Activated CD8-positive, alpha-beta memory T cell treated with anti-CD3 and anti-CD28 coated beads, Interleukin-2, amount 10 ng/mL, durations not matched to agents 7 days and 5 days (primary cell): ENCODE measurements around the gene CD33. TPM values are rescaled to one million over a fixed set of nuclear protein-coding genes. Genes with fewer than 3 reads are reported as not detected.
A peak's percentile ranks its signal among the peaks of the same experiment; 100 is the strongest.
"Not testable (repeated sequence)": the region's sequence is repeated elsewhere in the genome, so short reads cannot be mapped to it uniquely, and the experiment has no call there.

Experiments used
- ATAC-seq: fragments of 150-1000 bp; cut with Tn5 transposase; one replicate; pipeline ENCODE4 v1.10.0; 2021; ENCODE audit warnings: moderate library complexity
- CTCF ChIA-PET: fragments of 350-600 bp; sonication (Branson Sonifier 250); formaldehyde crosslinking; loops from one replicate; lab custom pipeline; 2021; ENCODE audit warnings: antibody characterized with exemption; lab: Charles Lee
- DNase-seq: peaks from one replicate; pipeline ENCODE4 v3.0.0-alpha.2; 2020
- H3K27ac Mint-ChIP-seq: one replicate; pipeline ENCODE4 v1.8.0; 2021; ENCODE audit warnings: mild to moderate bottlenecking, mixed read lengths
- H3K27me3 Mint-ChIP-seq: one replicate; pipeline ENCODE4 v1.8.0; 2021; ENCODE audit warnings: mixed read lengths
- H3K36me3 Mint-ChIP-seq: one replicate; pipeline ENCODE4 v1.8.0; 2021; ENCODE audit warnings: mild to moderate bottlenecking, mixed read lengths
- H3K4me1 Mint-ChIP-seq: one replicate; pipeline ENCODE4 v1.8.0; 2021; ENCODE audit warnings: mixed read lengths
- H3K4me3 Mint-ChIP-seq: one replicate; pipeline ENCODE4 v1.8.0; 2021; ENCODE audit warnings: mild to moderate bottlenecking, moderate library complexity, mixed read lengths
- H3K9me3 Mint-ChIP-seq: one replicate; pipeline ENCODE4 v1.8.0; 2022; ENCODE audit warnings: low read depth, mixed read lengths
- total RNA-seq, 2 experiments: library from RNA; stranded (reverse); gene quantifications; one replicate each; pipeline ENCODE4 v1.2.3, GENCODE V29; 2021

CD33 gene
- total RNA-seq, 2 experiments from 2014 or later = 0.96 to 6.2 TPM

DNA sequence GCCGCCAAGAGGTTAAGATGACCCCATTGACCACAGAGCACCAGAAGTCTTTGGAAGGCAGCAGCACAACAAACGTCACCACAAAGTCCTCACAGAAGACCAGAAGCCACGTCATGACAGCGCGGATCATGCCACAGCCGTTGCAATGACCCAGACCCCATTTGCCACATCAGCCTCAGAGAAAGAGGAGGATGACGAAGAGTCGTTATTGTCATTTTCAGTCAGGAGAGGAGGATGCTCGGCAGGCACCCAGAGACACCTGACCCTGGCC lies 29.6 kb upstream of the CD33 start:
- ATAC-seq = no peak
- no peak for DNase-seq
- CTCF ChIA-PET = interaction anchor here (1.4 to 4.4 kb wide), 2 partner anchors 65 to 71 kb away, joined by 3 to 28 read pairs; no protein-coding TSS in a partner anchor
- Mint-ChIP-seq H3K27ac (no peak overlapping the region), H3K9me3 (no peaks in the 10 kb centered on the region), H3K36me3 (no peaks in the 10 kb centered on the region), H3K4me1 (peaks cover 27% of the 10 kb centered on the region), H3K27me3 (peaks cover 7% of the 10 kb centered on the region), H3K4me3 (no peak overlapping the region)

DNA sequence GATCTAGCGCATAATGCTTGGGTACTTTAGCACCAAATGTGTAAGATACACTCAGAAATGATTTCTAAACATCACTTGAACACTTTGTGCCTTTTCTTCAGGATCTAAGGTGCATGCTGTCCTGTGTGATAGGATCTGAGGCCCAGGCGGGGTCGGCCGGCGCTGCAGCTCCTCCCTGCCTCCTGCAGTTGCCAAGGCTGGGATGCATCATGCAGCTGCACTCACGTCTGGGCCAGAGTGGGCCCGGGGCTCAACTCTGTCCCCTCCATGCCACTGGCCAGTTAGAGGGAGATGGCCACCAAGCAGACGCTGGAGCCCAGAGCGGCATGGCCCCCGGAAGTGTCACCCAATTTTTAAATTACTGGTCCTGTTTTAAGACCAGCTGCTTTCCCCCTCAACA lies 29.3 kb upstream of the CD33 start:
- Mint-ChIP-seq H3K27ac (no peak overlapping the region), H3K27me3 (peaks cover 11% of the 10 kb centered on the region), H3K4me1 (peaks cover 27% of the 10 kb centered on the region), H3K9me3 (no peaks in the 10 kb centered on the region), H3K36me3 (no peaks in the 10 kb centered on the region), H3K4me3 (no peak overlapping the region)
- no peak for ATAC-seq
- no peak for DNase-seq
- CTCF ChIA-PET = interaction anchor here (0.7 to 4.4 kb wide), 3 partner anchors 64 to 657 kb away, joined by 3 to 28 read pairs (median 3); no protein-coding TSS in a partner anchor

DNA sequence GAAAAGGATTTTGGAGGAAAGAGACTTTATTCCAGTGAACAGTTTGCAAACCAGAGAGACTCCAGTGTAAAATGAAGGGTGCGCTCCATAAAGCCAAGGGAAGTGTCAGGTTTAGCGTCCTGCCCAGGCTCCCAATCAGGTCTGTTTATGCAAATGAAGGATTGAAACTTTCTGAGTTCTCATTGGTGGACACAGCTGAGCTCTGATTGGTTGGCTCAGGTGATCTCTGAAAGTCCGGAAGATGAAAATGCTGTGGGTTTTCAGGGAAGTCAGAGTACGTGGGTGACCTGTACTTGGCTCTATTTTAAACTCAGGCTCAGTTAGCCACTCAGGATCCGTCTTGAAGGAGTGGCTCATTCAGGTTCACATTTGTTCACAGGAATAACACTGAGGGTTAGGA lies 28.7 kb upstream of the CD33 start:
- H3K4me1 Mint-ChIP-seq = peaks cover 27% of the 10 kb centered on the region
- no peak for ATAC-seq
- CTCF ChIA-PET = interaction anchor here (0.7 to 4.4 kb wide), 2 partner anchors 64 to 658 kb away, joined by 3 to 28 read pairs; no protein-coding TSS in a partner anchor

DNA sequence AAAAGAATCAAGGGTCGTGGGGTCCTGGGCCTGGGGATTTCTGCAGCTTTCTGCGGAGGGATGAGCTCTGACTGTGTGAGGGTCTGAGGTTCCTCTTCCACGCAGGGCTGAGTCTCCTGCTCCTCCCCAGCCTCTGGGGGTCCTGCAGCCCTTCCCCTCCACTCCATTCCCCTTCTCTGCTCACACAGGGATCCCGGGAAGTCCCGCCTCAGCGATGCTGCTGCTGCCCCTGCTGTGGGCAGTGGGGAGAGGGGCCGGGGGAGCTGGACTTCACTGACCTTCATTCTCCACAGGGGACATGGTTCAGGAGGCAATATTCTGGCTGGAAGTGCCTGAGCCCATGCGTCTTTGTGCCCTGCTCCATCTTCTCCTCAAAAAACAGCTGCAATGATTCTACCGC lies 26.2 kb upstream of the CD33 start:
- CTCF ChIA-PET = no interaction called here
- DNase-seq (no peak), ATAC-seq (no peak)
- Mint-ChIP-seq H3K4me3 (no peak overlapping the region), H3K36me3 (no peaks in the 10 kb centered on the region), H3K9me3 (no peaks in the 10 kb centered on the region), H3K27ac (no peak overlapping the region), H3K27me3 (peaks cover 27% of the 10 kb centered on the region), H3K4me1 (peaks cover 27% of the 10 kb centered on the region)

More for the DNA sequence above, 28.7 kb upstream of the CD33 start:
- peak; percentile 44 for DNase-seq
- no peak overlapping the region for H3K27ac Mint-ChIP-seq
- peaks cover 16% of the 10 kb centered on the region for H3K27me3 Mint-ChIP-seq
- no peaks in the 10 kb centered on the region for H3K36me3 Mint-ChIP-seq
- H3K9me3 Mint-ChIP-seq = no peaks in the 10 kb centered on the region
- no peak overlapping the region for H3K4me3 Mint-ChIP-seq

DNA sequence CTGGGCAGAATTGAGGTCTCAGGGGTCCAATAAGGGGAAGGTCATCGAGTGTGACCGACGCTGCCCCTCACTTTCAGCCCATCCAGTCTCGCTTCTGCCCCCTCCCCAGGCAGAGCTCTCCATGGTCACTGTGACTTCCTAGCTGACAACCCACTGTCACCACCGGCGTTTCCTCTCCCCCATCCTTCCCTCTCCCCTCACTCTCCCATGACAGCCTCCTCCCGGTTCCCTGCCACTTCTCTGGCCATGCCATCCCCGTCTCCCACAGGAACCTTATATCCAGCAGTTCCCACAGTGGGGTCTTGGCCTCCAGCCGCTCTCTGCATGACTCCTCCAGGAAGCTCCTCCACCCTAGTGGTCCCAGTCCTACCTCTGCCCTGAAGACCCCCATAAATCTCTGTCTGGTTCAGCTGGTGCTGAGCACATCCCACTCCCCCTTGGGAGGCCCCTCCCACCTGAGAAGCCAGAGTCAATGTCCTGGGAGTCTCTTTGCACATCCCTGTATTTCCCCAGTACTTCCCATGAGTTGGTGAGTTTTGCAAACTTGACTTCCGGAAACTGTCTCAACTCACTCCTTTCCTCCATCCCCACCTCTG lies 24.7 kb upstream of the CD33 start:
- Mint-ChIP-seq H3K27ac (no peak overlapping the region), H3K27me3 (peaks cover 39% of the 10 kb centered on the region), H3K36me3 (no peaks in the 10 kb centered on the region), H3K4me1 (peaks cover 17% of the 10 kb centered on the region), H3K9me3 (no peaks in the 10 kb centered on the region), H3K4me3 (no peak overlapping the region)
- DNase-seq (no peak), ATAC-seq (no peak)
- CTCF ChIA-PET = no interaction called here

DNA sequence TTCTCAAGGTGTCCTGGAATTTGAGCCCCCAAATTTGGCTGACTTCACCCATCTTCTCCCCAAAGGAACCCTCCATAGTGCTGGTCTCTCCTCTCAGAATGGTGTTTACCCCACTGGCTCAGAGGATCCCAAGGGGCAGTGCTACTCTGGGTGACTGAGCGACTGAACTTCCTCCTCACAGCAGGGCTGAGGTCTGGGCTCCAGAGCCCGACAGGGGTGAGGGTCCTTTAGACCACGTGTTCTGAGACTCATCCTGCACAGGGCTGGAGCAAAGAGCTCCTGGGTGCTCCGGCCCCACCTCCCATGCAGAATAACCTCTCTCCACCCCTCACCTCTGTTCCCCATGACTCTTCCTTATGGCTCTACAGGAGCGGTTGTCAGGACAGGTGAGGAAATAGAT lies 23.2 kb upstream of the CD33 start:
- H3K9me3 Mint-ChIP-seq = no peaks in the 10 kb centered on the region
- CTCF ChIA-PET = interaction anchor here (0.9 kb wide), 1 partner anchor 8 kb away, joined by 3 read pairs; no protein-coding TSS in a partner anchor
- H3K27me3 Mint-ChIP-seq = peaks cover 55% of the 10 kb centered on the region
- H3K4me3 Mint-ChIP-seq = no peak overlapping the region
- H3K27ac Mint-ChIP-seq = no peak overlapping the region
- DNase-seq = no peak
- no peaks in the 10 kb centered on the region for H3K36me3 Mint-ChIP-seq
- ATAC-seq = no peak
- peaks cover 2% of the 10 kb centered on the region for H3K4me1 Mint-ChIP-seq

DNA sequence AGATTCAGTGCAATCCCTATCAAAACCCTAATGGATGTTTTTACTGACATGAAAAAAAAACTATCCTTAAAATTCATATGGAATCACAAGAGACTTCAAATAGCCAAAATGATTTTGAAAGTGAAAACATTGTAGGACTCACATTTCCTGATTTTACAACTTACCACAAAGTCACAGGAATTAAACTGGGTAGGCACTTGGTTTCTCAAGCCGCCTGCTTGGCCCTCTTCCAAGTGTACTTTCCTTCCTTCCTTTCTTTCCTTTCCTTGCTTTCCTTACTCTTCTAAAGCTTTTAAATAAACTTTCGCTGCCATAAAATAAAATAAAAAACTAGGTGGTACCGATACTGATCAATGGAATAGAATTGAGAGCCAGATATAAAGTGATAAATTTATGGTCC lies 21.0 kb upstream of the CD33 start:
- CTCF ChIA-PET = interaction anchor here (1.1 kb wide), 1 partner anchor 56 kb away, joined by 3 read pairs; no protein-coding TSS in a partner anchor

DNA sequence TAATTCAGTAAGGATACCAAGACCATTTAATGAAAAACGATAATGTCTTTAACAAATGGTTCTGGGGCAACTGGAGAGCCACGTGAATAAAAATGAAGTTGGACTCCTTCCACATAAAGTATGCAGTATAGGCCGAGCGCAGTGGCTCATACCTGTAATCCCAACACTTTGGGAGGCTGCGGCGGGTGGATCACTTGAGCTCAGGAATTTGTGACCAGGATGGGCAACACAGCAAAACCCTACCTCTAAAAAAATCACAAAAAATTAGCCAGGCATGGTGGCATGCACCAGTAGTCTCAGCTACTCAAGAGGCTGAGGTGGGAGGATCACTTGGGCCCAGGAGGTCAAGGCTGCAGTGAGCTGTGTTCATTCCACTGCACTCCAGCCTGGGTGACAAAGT lies 20.6 kb upstream of the CD33 start:
- H3K27ac Mint-ChIP-seq = no peak overlapping the region
- peaks cover 14% of the 10 kb centered on the region for H3K4me1 Mint-ChIP-seq
- CTCF ChIA-PET = interaction anchor here (1.1 kb wide), 1 partner anchor 55 kb away, joined by 3 read pairs; no protein-coding TSS in a partner anchor
- ATAC-seq (no peak), DNase-seq (no peak)
- peaks cover 73% of the 10 kb centered on the region for H3K27me3 Mint-ChIP-seq
- H3K4me3 Mint-ChIP-seq = no peak overlapping the region
- no peaks in the 10 kb centered on the region for H3K9me3 Mint-ChIP-seq
- H3K36me3 Mint-ChIP-seq = no peaks in the 10 kb centered on the region

More for the DNA sequence above, 21.0 kb upstream of the CD33 start:
- Mint-ChIP-seq H3K4me3 (no peak overlapping the region), H3K27me3 (peaks cover 69% of the 10 kb centered on the region), H3K9me3 (no peaks in the 10 kb centered on the region), H3K27ac (no peak overlapping the region), H3K4me1 (peaks cover 14% of the 10 kb centered on the region), H3K36me3 (no peaks in the 10 kb centered on the region)
- no peak for DNase-seq
- no peak for ATAC-seq

DNA sequence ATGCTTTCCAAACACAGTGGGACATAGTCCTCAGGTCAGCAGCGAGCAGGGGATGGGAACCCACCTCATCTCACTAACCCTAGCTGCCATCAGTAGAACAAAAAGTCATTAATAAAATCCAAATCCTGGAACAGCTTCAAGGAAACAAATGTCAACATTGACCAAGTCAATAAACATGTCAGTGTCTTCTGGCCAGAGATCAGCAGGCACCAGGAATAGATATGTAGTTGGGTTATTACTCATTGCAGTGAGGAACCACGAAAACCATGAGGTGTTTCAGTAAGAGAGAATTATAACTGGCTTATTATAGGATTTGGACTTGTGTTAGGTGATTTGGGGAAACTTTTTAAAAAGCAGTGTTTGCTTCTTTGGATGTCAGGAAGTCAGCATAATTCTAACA lies 17.1 kb upstream of the CD33 start:
- no peaks in the 10 kb centered on the region for H3K9me3 Mint-ChIP-seq
- CTCF ChIA-PET = interaction anchor here (1.0 to 1.2 kb wide), 2 partner anchors 52 to 120 kb away, joined by 3 read pairs; no protein-coding TSS in a partner anchor
- H3K27me3 Mint-ChIP-seq = peaks cover 68% of the 10 kb centered on the region
- H3K36me3 Mint-ChIP-seq = no peaks in the 10 kb centered on the region
- peak; percentile 47 for ATAC-seq
- DNase-seq = no peak
- no peak overlapping the region for H3K27ac Mint-ChIP-seq
- H3K4me3 Mint-ChIP-seq = no peak overlapping the region
- peaks cover 24% of the 10 kb centered on the region for H3K4me1 Mint-ChIP-seq

DNA sequence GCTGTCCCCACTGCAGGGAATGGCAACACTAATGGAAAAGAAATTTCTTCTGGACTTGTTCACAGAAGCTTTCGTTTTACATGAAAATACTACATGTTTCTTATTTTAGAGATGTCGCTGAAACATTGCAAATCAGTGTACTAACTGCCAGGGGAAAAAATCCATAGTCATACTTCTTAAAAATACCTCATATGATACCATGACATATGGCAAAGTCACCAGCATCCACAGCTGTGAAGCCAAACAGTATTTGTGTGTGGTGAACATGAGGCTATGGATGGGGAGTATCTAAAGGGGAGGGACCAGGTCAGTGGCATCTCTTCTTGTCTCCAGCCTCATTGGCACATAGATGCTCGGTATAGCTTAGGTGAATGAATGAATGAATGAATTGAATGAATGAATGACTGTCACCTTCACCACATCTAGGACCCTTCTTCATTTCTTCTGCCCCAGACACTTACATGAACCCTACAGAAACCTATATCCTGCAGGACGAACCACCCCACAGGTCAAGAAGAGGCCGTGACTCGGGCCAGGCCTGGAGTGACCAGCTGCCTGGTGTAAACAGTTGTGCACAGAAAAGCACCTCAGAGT lies 14.6 kb upstream of the CD33 start:
- H3K27me3 Mint-ChIP-seq = peaks cover 52% of the 10 kb centered on the region
- H3K4me3 Mint-ChIP-seq = no peak overlapping the region
- no peaks in the 10 kb centered on the region for H3K36me3 Mint-ChIP-seq
- H3K27ac Mint-ChIP-seq = no peak overlapping the region
- ATAC-seq = no peak
- CTCF ChIA-PET = interaction anchor here (2.0 kb wide), 1 partner anchor 49 kb away, joined by 7 read pairs; no protein-coding TSS in a partner anchor
- no peaks in the 10 kb centered on the region for H3K9me3 Mint-ChIP-seq
- no peak for DNase-seq
- peaks cover 22% of the 10 kb centered on the region for H3K4me1 Mint-ChIP-seq

DNA sequence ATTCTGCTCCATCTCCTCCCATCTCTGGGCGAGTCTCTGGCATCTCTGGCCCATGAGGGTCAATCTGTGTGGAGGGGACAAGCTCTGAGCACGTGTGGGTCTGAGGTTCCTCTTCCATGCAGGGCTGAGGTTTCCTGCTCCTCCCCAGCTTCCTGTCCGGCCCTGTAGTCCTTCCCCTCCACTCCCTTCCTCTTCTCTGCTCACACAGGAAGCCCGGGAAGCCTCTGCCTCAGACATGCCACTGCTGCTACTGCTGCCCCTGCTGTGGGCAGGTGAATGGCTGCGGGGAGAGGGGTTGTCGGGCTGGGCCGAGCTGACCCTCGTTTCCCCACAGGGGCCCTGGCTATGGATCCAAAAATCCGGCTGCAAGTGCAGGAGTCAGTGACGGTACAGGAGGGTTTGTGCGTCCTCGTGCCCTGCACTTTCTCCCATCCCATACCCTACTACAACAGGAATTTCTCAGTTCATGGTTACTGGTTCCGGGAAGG lies 14.0 kb upstream of the CD33 start:
- peaks cover 46% of the 10 kb centered on the region for H3K27me3 Mint-ChIP-seq
- ATAC-seq, DNase-seq, H3K9me3 Mint-ChIP-seq, H3K4me3 Mint-ChIP-seq, H3K36me3 Mint-ChIP-seq, H3K27ac Mint-ChIP-seq: not testable (repeated sequence)
- CTCF ChIA-PET = interaction anchor here (2.0 kb wide), 1 partner anchor 49 kb away, joined by 7 read pairs; no protein-coding TSS in a partner anchor
- H3K4me1 Mint-ChIP-seq = peaks cover 22% of the 10 kb centered on the region

DNA sequence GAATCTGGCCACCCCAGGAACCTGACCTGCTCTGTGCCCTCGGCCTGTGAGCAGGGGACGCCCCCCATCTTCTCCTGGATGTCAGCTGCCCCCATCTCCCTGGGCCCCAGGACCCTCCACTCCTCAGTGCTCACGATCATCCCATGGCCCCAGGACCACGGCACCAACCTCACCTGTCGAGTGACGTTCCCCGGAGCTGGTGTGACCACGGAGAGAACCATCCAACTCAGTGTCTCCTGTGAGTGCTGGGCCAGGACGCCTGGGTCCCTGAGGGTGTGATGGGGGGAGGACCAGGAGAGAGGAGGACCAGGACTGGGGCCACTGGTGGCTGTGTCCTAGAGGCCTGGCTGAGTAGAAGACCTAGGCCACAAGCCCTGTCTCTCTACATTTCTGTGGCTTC lies 13.0 kb upstream of the CD33 start:
- Mint-ChIP-seq H3K9me3 (no peaks in the 10 kb centered on the region), H3K27me3 (peaks cover 36% of the 10 kb centered on the region), H3K27ac (no peak overlapping the region), H3K4me3 (no peak overlapping the region), H3K4me1 (peaks cover 22% of the 10 kb centered on the region), H3K36me3 (no peaks in the 10 kb centered on the region)
- no peak for ATAC-seq
- no peak for DNase-seq
- CTCF ChIA-PET = no interaction called here

DNA sequence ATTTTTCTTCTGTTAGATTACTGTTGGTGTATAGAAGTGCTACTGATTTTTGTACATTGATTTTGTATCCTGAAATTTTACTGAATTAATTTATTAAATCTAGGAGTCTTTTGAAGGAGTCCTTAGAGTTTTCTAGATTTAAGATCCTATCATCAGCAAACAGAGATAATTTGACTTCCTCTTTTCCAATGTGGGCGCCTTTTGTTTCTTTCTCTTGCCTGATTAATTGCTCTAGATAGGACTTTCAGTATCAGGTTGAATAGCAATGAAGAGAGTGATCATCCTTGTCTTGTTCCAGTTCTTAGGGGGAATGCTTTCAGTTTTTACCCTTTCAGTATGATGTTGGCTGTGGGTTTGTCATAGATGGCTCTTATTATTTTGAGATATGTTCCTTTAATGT lies 5.6 kb upstream of the CD33 start:
- no peaks in the 10 kb centered on the region for H3K36me3 Mint-ChIP-seq
- H3K9me3 Mint-ChIP-seq = no peaks in the 10 kb centered on the region
- peaks cover 9% of the 10 kb centered on the region for H3K4me1 Mint-ChIP-seq
- peaks cover 62% of the 10 kb centered on the region for H3K27me3 Mint-ChIP-seq
- H3K27ac Mint-ChIP-seq = no peak overlapping the region
- CTCF ChIA-PET = interaction anchor here (1.9 kb wide), 1 partner anchor 40 kb away, joined by 4 read pairs; no protein-coding TSS in a partner anchor
- DNase-seq (no peak), ATAC-seq (no peak)
- no peak overlapping the region for H3K4me3 Mint-ChIP-seq

DNA sequence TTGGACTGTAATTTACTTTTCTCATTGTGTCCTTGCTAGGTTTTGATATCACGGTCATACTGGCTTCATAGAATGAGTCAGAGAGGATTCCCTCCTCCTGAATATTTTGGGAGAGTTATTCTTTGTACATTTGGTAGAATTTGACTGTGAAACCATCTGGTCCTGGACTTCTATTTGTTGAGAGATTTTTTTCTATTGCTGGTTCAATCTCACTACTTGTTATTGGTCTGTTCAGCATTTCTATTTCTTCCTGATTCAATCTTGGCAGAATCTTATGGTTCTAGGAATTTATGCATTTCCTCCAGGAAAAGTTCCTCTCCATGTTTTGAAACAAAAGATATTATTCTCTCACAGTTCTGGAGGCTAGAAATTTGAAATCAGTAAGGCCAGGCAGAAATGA lies 4.9 kb upstream of the CD33 start:
- H3K4me3 Mint-ChIP-seq = no peak overlapping the region
- no peak for ATAC-seq
- H3K4me1 Mint-ChIP-seq = peaks cover 16% of the 10 kb centered on the region
- CTCF ChIA-PET = no interaction called here
- H3K27ac Mint-ChIP-seq = no peak overlapping the region
- peaks cover 66% of the 10 kb centered on the region for H3K27me3 Mint-ChIP-seq
- no peaks in the 10 kb centered on the region for H3K9me3 Mint-ChIP-seq
- DNase-seq = no peak
- no peaks in the 10 kb centered on the region for H3K36me3 Mint-ChIP-seq
